Stimulated activated CD8-positive, alpha-beta memory T cell treated with anti-CD3 and anti-CD28 coated beads, Interleukin-7, amount 100 ng/mL, for 48 hours (primary cell): ENCODE measurements around the gene F2RL3.
"Not testable (repeated sequence)": the region's sequence is repeated elsewhere in the genome, so short reads cannot be mapped to it uniquely, and the experiment has no call there.

Experiments
- DNase-seq, 2 donors: peaks; one replicate each; pipeline ENCODE4 v3.0.0-alpha.2; 2020; ENCODE audit warnings: low read depth in 1 of 2; ENCODE audit errors: extremely low read depth in 1 of 2

F2RL3 gene

DNA sequence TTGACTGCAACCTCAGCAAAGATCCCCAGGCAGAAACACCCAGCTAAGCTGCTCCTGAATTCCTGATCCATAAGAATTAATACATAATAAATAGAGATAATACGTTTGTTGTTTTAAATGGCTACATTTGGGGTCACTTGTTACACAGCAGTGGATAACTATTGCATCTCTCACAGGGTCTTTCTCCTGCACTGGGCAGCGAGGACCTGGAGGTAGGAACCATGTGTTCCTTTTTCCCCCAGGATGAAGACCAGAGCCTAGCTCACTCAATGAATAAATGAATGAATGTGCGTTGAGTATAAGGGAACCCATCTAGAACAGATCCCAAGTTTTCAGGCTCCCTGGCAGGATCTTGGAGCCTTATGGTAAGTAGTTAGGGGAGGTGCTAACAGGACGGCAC, 30.7 kb downstream of the F2RL3 start:
- DNase-seq = no peak

DNA sequence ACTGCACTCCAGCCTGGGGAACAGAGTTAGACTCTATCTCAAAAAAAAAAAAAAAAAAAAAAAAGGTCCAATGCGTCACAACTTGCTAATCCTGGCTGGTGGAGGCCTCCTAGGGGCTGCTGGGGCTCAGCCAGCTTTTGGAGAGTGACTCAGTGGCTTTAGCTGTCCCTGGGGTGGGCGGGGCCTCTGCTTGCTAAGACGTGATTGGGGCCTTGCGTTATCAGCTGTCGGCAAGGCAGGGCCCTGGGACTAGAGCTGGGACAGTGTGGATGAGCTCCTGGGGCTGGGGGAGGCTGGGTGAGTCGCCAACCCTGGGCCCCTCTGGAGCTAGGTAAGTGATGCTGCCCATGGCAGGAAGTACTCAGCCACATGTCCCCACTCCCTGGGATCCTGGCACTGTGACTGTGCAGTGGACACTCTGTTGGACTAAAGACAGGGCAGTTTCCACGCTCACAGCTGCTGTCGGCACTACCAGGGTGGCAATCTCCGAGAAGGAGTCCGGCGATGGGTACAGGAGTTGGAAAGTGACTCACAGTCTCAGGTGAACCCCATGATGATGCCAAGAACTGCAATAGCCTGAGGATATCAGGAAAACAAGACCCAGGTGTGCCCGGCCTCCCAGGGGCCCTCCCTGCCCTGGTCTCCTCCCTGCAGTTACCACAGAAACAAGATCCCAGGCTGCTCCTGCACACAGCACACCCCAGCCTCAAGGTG, 32.2 kb downstream of the F2RL3 start:
- DNase-seq = peak in 1 of 2 donors; percentile 13

DNA sequence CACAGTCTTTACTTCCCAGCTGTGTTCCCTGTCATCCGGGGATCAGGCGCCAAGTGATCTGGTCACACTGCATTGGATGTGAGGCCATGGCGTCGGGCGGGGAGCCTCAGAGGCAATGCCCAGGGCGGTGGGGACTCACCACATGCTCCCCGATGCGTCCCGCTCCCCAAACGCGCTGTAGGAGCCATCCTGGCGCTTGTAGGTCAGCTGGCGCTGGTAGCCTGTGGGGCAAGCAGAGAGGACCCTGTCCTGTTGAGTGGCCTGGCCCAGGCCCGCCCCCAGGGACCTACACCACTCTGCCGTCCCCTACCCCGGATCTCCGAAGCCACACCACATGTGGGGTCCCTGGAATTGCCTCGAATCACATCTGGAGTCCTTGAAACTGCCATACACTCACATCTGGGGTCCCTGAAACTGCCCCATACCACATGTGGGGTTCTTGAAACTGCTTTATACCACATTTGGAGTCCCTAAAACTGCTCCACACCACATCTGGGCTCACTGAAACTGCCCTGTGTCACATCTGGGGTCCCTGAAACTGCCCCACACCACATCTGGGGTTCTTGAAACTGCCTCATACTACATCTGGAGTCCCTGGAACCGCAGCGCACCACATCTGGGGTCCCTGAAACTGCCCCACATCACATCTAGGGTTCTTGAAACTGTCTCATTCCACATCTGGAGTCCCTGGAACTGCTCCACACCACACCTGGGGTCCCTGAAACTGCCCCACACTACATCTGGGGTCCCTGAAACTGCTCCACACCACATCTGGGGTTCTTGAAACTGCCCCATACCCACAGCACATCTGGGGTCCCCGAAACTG, 33.2 kb downstream of the F2RL3 start:
- DNase-seq = no peak

DNA sequence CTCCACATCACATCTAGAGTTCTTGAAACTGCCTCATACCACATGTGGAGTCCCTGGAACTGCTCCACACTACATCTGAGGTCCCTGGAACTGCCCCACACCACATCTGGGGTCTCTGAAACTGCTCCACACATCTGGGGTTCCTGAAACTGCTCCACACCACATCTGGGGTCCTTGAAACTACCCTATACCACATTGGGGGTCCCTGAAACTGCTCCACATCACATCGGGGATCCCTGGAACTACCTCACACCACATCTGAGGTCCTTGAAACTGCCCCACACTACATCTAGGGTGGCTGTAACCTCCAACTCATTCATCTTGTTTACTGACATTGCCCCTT, 33.8 kb downstream of the F2RL3 start:
- no peak for DNase-seq

DNA sequence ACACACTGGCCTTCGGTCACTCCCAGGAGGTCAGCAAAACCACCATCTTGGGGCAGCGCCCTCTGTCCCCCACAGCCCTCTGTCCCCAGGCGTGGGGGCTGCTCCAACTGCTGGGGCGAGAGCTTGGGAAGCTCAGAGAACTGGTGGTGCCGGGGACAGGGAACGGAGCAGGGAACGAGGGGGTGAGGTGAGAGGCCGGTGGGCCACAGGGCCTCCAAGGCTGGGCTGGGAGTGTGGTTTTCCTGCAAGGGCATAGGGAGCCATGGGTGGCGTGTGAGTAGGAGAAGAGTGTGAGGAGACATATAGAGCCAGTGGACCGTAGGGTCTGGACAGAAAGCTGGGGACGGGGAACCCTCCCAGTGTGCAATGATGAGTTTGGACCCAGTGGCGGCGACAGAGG, 34.1 kb downstream of the F2RL3 start:
- DNase-seq = no peak

DNA sequence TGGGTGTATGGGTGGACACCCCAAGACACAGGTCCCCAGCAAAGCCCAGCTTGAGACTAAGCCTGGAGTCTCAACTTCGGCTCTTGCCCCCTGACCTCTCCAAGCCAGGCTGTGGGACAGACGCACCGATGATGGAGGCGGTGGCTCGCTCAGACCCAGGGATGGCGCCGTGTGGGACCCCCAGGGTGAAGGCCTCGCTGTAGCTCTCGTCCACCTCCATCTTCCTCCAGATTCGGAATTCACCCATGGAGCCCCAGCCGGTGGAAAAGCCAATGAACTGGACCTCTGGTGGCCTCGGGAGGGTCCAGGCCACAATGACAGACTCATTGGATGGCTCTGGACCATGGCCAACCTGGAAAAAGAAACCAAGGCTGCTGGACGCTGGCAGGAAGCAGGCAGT, 39.1 kb downstream of the F2RL3 start:
- no peak for DNase-seq

DNA sequence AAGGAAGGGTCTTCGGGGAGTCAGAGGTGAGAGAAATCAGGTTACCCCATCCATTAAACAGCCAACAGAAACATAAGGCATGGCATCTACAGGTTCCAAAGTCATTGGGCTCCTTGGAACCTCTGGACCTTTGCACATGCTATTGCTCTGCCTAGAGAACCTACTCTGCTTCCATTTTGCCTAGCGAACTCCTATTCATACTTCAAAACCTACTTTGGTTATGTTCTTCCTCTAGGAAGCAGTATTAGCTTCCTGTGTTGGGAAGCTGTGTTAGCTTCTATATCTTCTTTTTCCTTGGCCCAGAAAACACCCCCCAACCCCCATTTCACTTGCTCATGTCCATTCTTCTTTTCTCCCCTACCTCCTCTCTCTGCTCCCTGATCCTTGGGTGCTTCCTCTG, 39.6 kb downstream of the F2RL3 start:
- no peak for DNase-seq

DNA sequence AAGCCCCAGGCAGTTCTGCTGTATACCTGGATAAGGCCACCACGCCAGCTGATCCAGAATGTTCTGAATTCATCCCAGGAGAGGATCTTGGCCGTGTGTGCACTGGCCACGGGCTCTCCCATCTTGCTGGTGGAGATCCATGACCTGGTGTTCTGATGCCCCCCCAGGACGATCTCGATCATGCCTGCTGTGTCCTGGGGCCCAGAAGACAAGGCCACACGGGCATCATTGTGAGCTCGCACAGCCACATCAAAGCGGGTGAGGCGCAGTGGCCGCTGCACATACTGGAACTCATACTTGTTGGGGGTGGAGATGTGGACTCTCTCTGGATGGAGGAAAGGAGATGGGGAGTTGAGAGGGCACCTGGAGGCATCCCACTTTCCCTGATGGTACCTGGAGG, 40.1 kb downstream of the F2RL3 start:
- DNase-seq = no peak

DNA sequence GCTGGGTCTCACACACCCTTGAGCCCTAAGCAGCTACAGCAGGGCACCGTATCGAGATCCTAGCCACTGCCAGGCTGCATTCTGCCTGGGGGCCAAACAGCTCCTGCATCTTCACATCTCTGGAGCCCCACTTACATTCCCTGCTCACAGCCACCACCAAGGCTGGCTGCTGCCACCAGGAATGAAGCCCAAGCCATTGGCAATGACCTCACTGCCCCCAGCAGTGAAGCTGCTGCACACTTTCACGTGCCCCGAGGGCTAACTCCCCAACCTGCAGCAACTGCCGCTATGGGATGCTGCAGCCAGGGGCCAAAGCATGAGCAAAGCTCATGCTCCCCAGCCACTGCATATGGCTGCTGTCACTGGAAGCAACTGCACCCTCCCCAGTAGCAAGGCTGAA, 42.0 kb downstream of the F2RL3 start:
- no peak for DNase-seq

DNA sequence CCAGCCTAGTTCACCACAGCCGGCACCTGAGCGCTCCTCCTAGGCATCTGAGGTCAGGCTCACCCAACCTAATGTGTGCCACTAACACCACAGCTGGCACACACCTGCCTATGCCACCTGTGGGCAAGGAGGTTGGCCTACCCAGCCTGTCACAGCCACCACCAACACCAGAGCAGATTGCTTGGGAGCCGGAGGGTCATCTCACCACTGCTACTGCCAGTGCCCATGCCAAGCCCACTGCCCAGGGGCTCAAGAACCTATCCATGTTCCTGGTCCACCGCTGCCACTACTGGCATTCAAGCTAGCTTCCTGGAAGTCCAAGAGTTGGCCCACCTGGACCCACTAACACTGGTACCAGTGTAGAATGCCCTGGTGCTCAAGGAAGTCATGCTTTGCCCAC, 42.5 kb downstream of the F2RL3 start:
- no peak for DNase-seq

DNA sequence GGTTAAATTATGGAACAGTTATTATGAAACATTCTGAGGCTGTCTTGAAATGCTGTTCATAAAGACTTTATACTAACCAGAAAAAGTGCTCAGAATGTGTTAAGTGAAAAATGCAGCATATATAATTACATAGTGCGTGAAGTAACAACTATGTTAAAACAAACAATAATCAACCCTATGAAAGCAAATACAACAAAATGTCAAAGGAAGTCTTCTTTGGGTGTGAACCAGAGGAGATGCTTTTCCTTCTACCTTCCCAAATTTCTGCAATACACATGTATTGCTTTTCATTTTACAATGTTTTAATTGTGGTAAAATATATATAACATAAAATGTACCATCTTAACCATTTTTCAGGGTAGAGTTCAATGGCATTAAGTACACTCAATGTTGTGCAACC, 45.7 kb downstream of the F2RL3 start:
- no peak for DNase-seq

DNA sequence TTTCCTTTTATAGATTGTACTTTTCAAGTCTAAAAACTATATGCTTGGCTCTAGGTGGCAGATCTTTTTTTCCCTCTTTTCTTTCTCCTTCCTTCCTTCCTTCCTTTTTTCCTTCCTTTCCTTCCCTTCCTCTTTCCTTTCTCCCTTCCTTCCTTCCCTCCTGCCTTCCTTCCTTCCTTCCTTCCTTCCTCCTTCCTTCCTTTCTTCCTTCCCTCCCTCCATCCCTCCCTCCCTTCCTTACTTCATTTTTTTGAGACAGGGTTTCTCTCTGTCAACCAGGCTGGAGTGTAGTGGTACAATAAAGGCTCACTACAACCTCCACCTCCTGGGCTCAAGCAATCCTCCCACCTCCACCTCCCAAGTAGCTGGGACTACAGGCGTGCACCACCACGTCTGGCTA, 48.1 kb downstream of the F2RL3 start:
- DNase-seq = no peak

DNA sequence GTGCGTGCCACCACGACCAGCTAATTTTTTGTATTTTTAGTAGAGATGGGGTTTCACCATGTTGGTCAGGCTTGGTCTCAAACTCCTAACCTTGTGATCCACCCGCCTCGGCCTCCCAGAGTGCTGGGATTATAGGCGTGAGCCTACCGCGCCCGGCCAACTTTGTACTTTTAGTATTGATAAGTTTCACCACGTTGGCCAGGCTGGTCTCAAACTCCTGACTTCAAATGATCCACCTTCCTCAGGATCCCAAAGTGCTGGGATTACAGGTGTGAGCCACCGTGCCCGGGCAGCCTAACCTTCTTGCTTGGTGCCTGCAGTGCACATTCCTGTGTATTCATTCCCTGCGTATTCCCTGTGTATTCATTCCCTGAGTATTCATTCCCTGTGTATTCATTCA, 49.0 kb downstream of the F2RL3 start:
- not testable (repeated sequence) for DNase-seq

DNA sequence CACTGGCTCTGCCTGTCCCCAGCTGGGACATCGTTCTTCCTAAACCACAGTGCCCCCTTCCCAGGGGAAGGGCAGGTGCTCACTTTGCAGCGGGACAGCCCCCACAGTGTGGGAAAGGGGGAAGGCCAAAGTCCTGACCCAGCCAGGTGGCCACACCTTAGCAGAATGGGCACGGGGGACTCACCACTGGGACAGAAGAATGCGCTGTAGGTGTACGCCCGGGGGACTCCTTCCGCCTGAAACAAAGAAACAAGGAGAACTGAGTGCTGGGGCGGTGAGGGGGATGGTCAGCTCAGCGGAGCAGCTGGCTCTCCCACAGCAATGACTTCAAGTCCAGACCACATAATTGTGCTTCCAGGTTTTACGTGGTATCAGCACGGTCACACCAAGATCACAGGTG, 49.4 kb downstream of the F2RL3 start:
- DNase-seq = no peak

DNA sequence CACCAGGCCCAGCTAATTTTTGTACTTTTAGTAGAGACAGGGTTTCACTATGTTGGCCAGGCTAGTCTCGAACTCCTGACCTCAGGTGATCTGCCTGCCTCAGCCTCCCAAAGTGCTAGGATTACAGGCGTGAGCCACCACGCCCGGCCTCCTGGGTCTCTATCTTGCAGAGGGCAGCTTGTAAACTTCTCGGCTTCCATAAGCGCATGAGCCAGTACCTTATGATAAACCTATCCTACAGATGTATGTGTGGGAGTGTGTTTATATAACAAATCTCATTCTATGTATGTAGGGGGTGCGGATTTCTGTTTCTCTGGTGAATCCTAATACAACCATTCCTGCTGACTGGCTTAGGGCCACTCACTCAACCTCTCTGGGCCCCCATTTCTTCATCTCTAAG, 51.3 kb downstream of the F2RL3 start:
- not testable (repeated sequence) for DNase-seq

DNA sequence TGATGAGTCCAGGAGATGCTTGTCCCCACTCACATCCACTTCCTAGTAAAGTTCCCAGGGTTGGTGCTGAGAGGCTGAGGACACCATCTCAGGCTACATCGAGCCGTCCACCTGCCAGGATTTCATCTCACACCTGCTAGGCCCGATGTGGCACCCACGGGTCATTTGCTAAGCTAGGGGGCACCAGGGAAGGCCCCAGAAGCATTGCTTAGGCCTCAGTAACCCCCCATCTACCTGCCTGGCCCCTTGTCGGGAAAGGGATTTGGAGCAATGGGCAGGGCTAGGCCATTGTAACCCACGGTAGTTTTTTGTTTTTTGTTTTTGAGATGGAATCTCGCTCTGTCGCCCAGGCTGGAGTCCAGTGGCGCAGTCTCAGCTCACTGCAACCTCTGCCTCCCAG, 51.8 kb downstream of the F2RL3 start:
- DNase-seq = no peak
